ENCODE results near the gene FBXO39.

DNA sequence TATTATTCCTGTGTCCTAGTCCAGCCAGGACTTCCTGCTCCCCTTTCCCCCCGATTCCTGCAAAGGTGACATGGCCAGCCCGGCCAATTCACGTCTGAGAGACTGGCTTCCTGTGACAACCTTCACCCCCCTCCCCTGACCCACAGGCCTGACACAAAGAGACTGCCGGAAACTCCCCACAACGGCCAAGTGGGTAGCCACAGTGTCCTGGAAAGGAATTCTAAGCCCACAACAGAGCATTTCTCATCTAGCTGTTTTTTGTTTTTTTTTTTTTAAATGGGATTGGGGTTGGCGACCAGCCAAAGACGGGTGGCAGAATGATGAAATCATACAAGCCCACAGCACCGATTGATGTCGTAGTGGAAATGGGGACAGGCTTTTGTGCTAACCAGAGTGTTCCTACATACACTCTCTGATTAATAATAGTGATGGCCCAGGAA lies 23.0 kb upstream of the FBXO39 start:
- TF ChIP-seq, protein P1, sequence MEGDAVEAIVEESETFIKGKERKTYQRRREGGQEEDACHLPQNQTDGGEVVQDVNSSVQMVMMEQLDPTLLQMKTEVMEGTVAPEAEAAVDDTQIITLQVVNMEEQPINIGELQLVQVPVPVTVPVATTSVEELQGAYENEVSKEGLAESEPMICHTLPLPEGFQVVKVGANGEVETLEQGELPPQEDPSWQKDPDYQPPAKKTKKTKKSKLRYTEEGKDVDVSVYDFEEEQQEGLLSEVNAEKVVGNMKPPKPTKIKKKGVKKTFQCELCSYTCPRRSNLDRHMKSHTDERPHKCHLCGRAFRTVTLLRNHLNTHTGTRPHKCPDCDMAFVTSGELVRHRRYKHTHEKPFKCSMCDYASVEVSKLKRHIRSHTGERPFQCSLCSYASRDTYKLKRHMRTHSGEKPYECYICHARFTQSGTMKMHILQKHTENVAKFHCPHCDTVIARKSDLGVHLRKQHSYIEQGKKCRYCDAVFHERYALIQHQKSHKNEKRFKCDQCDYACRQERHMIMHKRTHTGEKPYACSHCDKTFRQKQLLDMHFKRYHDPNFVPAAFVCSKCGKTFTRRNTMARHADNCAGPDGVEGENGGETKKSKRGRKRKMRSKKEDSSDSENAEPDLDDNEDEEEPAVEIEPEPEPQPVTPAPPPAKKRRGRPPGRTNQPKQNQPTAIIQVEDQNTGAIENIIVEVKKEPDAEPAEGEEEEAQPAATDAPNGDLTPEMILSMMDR (IDR thresholded peaks at IDR 0.05; ENCODE audit: extremely low read depth in 1 of 2, insufficient read depth in 1 of 2, low read depth in 1 of 2, low read length in 2 of 2): no peak
- no peak for TF ChIP-seq MAX (IDR thresholded peaks at IDR 0.05; ENCODE audit: insufficient read depth, insufficient read length)
- TF ChIP-seq EZH2 (IDR thresholded peaks at IDR 0.05; ENCODE audit: borderline replicate concordance, low read depth, low read length, severe bottlenecking): no peak
- TF ChIP-seq POLR2A (IDR thresholded peaks at IDR 0.05; ENCODE audit: low read depth, low read length): no peak
- no peak for TF ChIP-seq MYC (IDR thresholded peaks at IDR 0.05; ENCODE audit: low read depth, low read length)

Measured in endothelial cell of umbilical vein (primary cell).